Kidney (tissue), 14 donors: ENCODE data around the gene PPCDC. TPM values are rescaled to one million over a fixed set of nuclear protein-coding genes. Genes with fewer than 3 reads are reported as not detected.

Experiments used
- DNase-seq, 5 donors: peaks; one replicate each; pipeline ENCODE4 v3.0.0-alpha.2; 2013 to 2020
- FAIRE-seq: peaks from 2 replicates; lab custom pipeline; 2012; peaks lifted over from hg19 to GRCh38; lab: Jason Lieb, UNC
- H3K27ac ChIP-seq, 2 donors: one replicate each; pipeline ENCODE4 v1.7.0; 2013; ENCODE audit warnings: low read depth in 2 of 2, low read length in 2 of 2, inconsistent platforms in 1 of 2
- H3K27me3 ChIP-seq: one replicate; pipeline ENCODE4 v1.7.1; 2013; ENCODE audit warnings: low read length, inconsistent platforms; ENCODE audit not compliant: control insufficient read depth, insufficient read depth
- H3K36me3 ChIP-seq, 3 donors: one replicate each; pipeline versions ENCODE4 v1.7.0 to v1.7.1; 2013; ENCODE audit warnings: low read length in 3 of 3, control low read depth in 1 of 3, inconsistent platforms in 1 of 3; ENCODE audit not compliant: insufficient read depth in 3 of 3, control insufficient read depth in 2 of 3
- H3K4me1 ChIP-seq, 3 donors: one replicate each; pipeline versions ENCODE4 v1.7.0 to v1.7.1; 2013; ENCODE audit warnings: low read length in 3 of 3, inconsistent platforms in 1 of 3, low read depth in 1 of 3; ENCODE audit not compliant: control insufficient read depth in 2 of 3, insufficient read depth in 2 of 3
- H3K4me3 ChIP-seq, 3 donors: one replicate each; pipeline versions ENCODE4 v1.7.0 to v1.8.1; 2013; ENCODE audit warnings: low read length in 3 of 3, control low read depth in 1 of 3, inconsistent platforms in 1 of 3
- H3K9ac ChIP-seq, 3 donors: one replicate each; pipeline versions ENCODE4 v1.7.0 to v1.7.1; 2013; ENCODE audit warnings: low read length in 3 of 3, control low read depth in 1 of 3, inconsistent platforms in 1 of 3
- H3K9me3 ChIP-seq, 3 donors: one replicate each; pipeline versions ENCODE4 v1.7.0 to v1.7.1; 2013; ENCODE audit warnings: low read length in 3 of 3, control low read depth in 1 of 3, inconsistent platforms in 1 of 3; ENCODE audit not compliant: control insufficient read depth in 2 of 3, insufficient read depth in 1 of 3
- intact Hi-C: fragments of 100-400 bp; cut with DNase I; formaldehyde crosslinking; loops from one replicate; pipeline ENCODE4 v1.11.1; 2022
- polyA plus RNA-seq: library from polyadenylated mRNA; stranded (reverse); fragments of 350-450 nt; fragmentation: Illumina TruSeq; extraction: RNeasy Lipid Tissue Mini Kit (QIAGEN cat#74804); gene quantifications from one replicate; pipeline ENCODE4 v1.2.3, GENCODE V29; 2014; ENCODE audit warnings: low read depth, low replicate concordance; ENCODE audit not compliant: insufficient read depth
- total RNA-seq: library from RNA; stranded (reverse); fragmentation: NEBNext Ultra II Directional; extraction: Animal tissue kit (Norgen Biotek cat#: 25700); gene quantifications from one replicate; pipeline ENCODE4 v1.2.1, GENCODE V29; 2021
- TF ChIP-seq, protein P1 (sequence below): IDR thresholded peaks from 3 replicates; pipeline ENCODE4 v1.5.1; 2012; ENCODE audit warnings: mild to moderate bottlenecking, moderate library complexity, borderline replicate concordance; ENCODE audit not compliant: insufficient read depth; ENCODE audit errors: extremely low read depth
- donor health status: control.
- donor health status: control.
- donor health status: control.
- donor health status: control.
- donor health status: control.
- donor health status: DM: yes; HTN: yes; CAD: no.
- donor health status: Normal renal cell carcinoma (clear cell type).

Gene PPCDC
- total and polyA plus RNA-seq, 2 donors from 2014 or later, result 16.3 to 25.3 TPM

DNA sequence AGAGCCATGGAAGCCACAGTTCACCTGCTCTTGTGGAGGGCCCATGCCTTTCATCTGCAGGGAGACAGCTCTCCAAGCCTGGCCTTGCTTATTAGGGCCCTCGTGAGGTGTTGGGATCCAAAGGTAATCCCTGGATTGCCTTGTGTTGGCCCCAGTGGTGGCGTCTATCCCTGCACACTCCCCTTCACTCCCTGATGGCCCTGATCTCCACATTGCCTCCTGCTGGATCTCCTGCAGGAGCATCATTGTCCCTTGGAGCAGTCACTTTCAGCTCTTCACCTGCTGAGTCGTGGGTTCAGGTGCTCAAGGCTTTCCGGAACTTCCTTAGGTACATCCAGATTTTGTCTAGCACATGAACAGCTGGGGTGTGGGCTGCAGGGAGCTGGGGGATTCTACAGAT lies 7.0 kb downstream of the PPCDC start:
- intact Hi-C loops, result no loop called here
- no peaks in the 10 kb centered on the region for H3K36me3 ChIP-seq
- TF ChIP-seq, protein P1, sequence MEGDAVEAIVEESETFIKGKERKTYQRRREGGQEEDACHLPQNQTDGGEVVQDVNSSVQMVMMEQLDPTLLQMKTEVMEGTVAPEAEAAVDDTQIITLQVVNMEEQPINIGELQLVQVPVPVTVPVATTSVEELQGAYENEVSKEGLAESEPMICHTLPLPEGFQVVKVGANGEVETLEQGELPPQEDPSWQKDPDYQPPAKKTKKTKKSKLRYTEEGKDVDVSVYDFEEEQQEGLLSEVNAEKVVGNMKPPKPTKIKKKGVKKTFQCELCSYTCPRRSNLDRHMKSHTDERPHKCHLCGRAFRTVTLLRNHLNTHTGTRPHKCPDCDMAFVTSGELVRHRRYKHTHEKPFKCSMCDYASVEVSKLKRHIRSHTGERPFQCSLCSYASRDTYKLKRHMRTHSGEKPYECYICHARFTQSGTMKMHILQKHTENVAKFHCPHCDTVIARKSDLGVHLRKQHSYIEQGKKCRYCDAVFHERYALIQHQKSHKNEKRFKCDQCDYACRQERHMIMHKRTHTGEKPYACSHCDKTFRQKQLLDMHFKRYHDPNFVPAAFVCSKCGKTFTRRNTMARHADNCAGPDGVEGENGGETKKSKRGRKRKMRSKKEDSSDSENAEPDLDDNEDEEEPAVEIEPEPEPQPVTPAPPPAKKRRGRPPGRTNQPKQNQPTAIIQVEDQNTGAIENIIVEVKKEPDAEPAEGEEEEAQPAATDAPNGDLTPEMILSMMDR, result no peak
- no peak overlapping the region for H3K9ac ChIP-seq
- H3K9me3 ChIP-seq, result no peaks in the 10 kb centered on the region
- FAIRE-seq (no peak), DNase-seq (no peak)
- no peaks in the 10 kb centered on the region for H3K27me3 ChIP-seq
- H3K27ac ChIP-seq, result no peak overlapping the region
- peaks cover 0 to 19% (median 7%) of the 10 kb centered on the region in 3 donors for H3K4me1 ChIP-seq
- no peak overlapping the region for H3K4me3 ChIP-seq

DNA sequence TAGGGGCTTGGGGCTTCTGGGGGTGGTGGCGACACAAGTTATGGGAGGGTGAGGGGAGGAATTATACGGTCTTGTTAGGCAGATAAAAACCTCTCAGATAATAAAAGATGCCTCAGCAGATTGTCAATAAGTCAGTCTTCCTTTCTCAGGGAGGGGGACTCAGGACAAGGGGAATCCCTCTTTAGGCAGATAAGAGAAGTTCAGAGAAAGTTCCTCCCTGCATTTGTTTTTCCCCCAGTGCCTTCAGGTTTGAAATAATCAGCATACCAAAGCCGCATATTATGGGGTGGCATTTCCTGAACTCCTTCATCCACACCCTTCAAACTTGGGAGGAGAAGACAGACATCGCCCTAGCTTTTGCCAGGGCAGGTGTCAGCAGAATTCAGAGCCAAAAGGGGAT lies 8.5 kb downstream of the PPCDC start:
- H3K9me3 ChIP-seq, result no peaks in the 10 kb centered on the region
- DNase-seq (no peak), FAIRE-seq (no peak)
- intact Hi-C loops, result no loop called here
- no peaks in the 10 kb centered on the region for H3K27me3 ChIP-seq
- TF ChIP-seq, protein P1, result no peak
- no peaks in the 10 kb centered on the region for H3K36me3 ChIP-seq
- H3K9ac ChIP-seq, result no peak overlapping the region
- peaks cover 0 to 14% (median 7%) of the 10 kb centered on the region in 3 donors for H3K4me1 ChIP-seq
- H3K27ac ChIP-seq, result no peak overlapping the region
- H3K4me3 ChIP-seq, result no peak overlapping the region

DNA sequence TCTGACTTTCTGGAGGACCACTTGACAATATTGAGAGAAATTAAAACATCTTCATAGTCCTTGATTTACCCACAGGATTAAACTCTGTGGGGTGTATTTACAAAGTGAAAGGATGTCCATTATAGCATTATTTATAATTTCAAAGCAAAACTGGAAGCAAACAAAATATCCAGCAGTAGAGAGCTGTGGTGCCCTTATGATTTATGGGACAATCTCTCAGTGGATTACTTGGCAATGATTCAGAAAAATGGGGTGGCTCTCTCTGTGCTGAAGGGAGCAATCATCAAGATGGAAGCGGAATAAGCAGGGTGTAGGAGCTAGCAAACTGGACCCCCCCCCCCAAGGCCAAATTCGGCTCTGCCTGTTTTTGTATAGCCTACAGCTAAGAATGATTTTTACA lies 9.0 kb downstream of the PPCDC start:
- Histone ChIP-seq H3K36me3 (no peaks in the 10 kb centered on the region), H3K4me3 (no peak overlapping the region), H3K27ac (no peak overlapping the region), H3K4me1 (peaks cover 0 to 14% (median 7%) of the 10 kb centered on the region in 3 donors), H3K27me3 (no peaks in the 10 kb centered on the region), H3K9me3 (no peaks in the 10 kb centered on the region), H3K9ac (no peak overlapping the region)
- intact Hi-C loops, result no loop called here
- FAIRE-seq, result no peak
- TF ChIP-seq, protein P1, result no peak
- DNase-seq, result no peak

DNA sequence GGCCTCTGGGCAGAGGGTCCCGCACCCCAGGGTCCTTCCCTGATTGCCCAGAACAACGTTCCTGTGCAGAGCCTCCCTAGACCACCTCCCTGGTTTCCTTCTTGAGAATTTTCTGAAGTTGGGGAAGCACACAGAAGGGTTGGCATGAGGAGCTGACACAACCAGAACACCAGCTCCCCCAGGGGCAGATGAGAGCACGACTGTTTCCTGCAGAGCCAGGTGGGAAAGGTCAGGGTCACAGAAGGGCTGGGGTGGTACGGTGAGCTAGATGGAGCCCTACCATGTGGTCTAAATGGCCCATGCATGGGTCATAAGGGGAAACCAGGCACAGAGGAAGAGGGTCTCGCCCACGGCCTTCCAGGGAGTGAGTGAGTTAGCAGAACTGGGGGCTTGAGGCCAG lies 10.4 kb downstream of the PPCDC start:
- no peak overlapping the region for H3K9ac ChIP-seq
- FAIRE-seq (no peak), DNase-seq (no peak)
- no peaks in the 10 kb centered on the region for H3K27me3 ChIP-seq
- H3K36me3 ChIP-seq, result no peaks in the 10 kb centered on the region
- TF ChIP-seq, protein P1, result no peak
- H3K27ac ChIP-seq, result no peak overlapping the region
- intact Hi-C loops, result no loop called here
- no peaks in the 10 kb centered on the region for H3K9me3 ChIP-seq
- peaks cover 0 to 14% (median 7%) of the 10 kb centered on the region in 3 donors for H3K4me1 ChIP-seq
- no peak overlapping the region for H3K4me3 ChIP-seq
